Measurements from ENCODE around the gene ARHGAP24. TPM values are rescaled to one million over a fixed set of nuclear protein-coding genes. Genes with fewer than 3 reads are reported as not detected.

The ARHGAP24 gene
- total and polyA plus RNA-seq, 8 donors = 10.5 to 34.7 (median 17.1) TPM

DNA sequence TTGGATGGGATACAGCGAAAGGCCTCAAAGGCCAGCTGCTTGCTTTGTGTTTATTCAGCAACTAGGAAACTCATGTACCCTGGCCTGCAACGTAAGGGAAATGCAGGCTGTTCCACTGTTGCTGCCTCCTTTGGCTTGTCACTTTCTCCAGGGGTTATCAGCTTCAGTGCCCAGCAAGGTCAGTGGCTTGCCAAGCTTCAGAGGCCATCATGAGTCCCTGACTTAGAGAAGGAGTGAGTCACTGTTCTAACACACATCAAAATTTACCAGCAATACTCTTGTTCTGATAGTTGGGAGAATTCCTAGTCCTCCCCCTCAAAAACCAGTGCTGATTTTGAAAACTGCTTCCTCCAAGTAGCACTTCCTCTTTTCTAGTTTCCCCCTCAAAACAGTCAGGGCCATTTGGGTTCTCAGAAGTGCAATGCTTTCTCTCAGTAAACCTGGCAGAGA lies 250.8 kb downstream of the ARHGAP24 start:
- TF ChIP-seq, protein P1, sequence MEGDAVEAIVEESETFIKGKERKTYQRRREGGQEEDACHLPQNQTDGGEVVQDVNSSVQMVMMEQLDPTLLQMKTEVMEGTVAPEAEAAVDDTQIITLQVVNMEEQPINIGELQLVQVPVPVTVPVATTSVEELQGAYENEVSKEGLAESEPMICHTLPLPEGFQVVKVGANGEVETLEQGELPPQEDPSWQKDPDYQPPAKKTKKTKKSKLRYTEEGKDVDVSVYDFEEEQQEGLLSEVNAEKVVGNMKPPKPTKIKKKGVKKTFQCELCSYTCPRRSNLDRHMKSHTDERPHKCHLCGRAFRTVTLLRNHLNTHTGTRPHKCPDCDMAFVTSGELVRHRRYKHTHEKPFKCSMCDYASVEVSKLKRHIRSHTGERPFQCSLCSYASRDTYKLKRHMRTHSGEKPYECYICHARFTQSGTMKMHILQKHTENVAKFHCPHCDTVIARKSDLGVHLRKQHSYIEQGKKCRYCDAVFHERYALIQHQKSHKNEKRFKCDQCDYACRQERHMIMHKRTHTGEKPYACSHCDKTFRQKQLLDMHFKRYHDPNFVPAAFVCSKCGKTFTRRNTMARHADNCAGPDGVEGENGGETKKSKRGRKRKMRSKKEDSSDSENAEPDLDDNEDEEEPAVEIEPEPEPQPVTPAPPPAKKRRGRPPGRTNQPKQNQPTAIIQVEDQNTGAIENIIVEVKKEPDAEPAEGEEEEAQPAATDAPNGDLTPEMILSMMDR (IDR thresholded peaks at IDR 0.05) = no peak

DNA sequence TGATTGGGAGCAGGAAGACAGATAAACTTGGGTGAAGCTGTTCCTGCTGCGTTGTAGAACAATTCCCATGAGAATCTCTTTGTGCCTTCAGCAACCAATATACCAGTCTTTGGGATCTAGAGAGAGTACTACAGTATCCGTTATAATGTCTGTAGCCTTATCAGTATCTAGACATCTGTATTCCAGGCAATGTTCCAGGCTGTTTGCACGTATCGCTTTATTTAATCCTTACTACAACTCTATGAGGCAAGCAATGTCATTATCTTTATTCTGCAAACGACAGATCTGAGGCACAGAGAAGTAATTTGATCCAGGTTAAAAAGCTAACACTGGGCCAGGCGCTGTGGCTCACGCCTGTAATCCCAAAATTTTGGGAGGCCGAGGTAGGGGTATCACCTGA lies 251.6 kb downstream of the ARHGAP24 start:
- DNase-seq (no peak), ATAC-seq (peak; percentile 34 to 44 (median 42)), FAIRE-seq (no peak)
- no peaks in the 10 kb centered on the region for H3K27me3 ChIP-seq
- intact Hi-C loops (cut with DNase I) = no loop called here
- peak overlapping the region in 3 of 4 donors; percentile 9 to 84 (median 79) for H3K27ac ChIP-seq
- H3K4me3 ChIP-seq = no peak overlapping the region
- no peaks in the 10 kb centered on the region for H3K9me3 ChIP-seq
- H3K4me1 ChIP-seq = peaks cover 11 to 33% (median 21%) of the 10 kb centered on the region in 3 donors
- no peaks in the 10 kb centered on the region for H3K36me3 ChIP-seq
- 49 to 52% methylated on average over 8 of the region's 8 CpGs for WGBS, 2 donors
- TF ChIP-seq, protein P1 (IDR thresholded peaks at IDR 0.05) = no peak

More for the DNA sequence above, 250.8 kb downstream of the ARHGAP24 start:
- no peak overlapping the region for H3K4me3 ChIP-seq
- WGBS, 2 donors = 22 to 28% methylated on average over 2 of the region's 2 CpGs
- no peak for FAIRE-seq
- H3K4me1 ChIP-seq = peaks cover 11 to 32% (median 21%) of the 10 kb centered on the region in 3 donors
- H3K27me3 ChIP-seq = no peaks in the 10 kb centered on the region
- no peaks in the 10 kb centered on the region for H3K9me3 ChIP-seq
- H3K36me3 ChIP-seq = no peaks in the 10 kb centered on the region
- peak; percentile 94 to 99 (median 98) for ATAC-seq
- peak overlapping the region; percentile 9 to 84 (median 61) for H3K27ac ChIP-seq
- DNase-seq = peak in 5 of 6 donors; percentile 55 to 86 (median 85)
- intact Hi-C loops (cut with DNase I) = no loop called here

DNA sequence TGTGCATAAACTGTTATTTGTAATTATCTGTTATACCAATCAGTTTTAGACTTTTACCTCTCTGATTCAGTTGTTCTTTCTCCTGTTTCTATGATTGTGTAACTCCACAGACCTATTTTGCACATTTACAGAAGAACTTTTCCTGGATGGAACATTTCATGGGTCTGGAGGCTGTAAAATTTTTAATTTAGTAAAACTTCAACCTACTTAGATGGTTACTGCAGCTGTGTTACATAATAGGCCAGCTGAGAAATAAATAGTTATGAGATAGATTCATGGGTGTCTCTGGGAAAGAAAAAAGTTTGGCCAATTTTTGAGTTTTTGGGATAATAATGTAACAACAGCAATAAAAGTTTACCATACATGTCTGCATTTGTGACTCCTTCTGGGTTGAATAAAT lies 253.5 kb downstream of the ARHGAP24 start:
- H3K4me1 ChIP-seq = peaks cover 15 to 44% (median 21%) of the 10 kb centered on the region in 3 donors
- intact Hi-C loops (cut with DNase I) = no loop called here
- no peak overlapping the region for H3K4me3 ChIP-seq
- ATAC-seq = no peak
- H3K36me3 ChIP-seq = no peaks in the 10 kb centered on the region
- TF ChIP-seq, protein P1 (IDR thresholded peaks at IDR 0.05) = no peak
- H3K27ac ChIP-seq = peak overlapping the region in 2 of 4 donors; percentile 32 to 84
- no peaks in the 10 kb centered on the region for H3K27me3 ChIP-seq
- DNase-seq = no peak
- FAIRE-seq = no peak
- no peaks in the 10 kb centered on the region for H3K9me3 ChIP-seq

DNA sequence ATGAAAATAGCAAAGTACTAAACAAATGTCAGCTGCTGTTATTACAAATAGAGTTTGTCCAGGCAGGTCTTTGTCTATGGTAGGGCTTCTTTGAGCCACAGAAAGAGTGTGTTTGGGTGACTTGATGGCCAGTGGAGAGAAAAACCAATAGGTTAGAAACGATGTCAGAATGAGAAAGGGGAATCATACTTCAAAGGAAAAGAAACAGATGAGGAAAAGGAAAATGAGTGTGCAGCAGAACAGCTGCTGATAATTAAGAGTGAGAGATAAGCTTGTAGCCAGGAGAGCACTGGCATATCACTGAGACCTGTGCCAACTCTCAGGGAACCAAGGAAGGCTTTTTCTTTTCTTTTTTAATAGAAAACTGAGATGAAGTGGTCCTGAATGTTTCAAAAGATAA lies 257.2 kb downstream of the ARHGAP24 start:
- intact Hi-C loops (cut with DNase I) = no loop called here
- no peaks in the 10 kb centered on the region for H3K9me3 ChIP-seq
- H3K27ac ChIP-seq = peak overlapping the region in 2 of 4 donors; percentile 23 to 43
- H3K4me1 ChIP-seq = peaks cover 4 to 38% (median 7%) of the 10 kb centered on the region in 3 donors
- WGBS, 2 donors = 4 to 15% methylated on average over 1 of the region's 1 CpG
- TF ChIP-seq, protein P1 (IDR thresholded peaks at IDR 0.05) = no peak
- no peaks in the 10 kb centered on the region for H3K36me3 ChIP-seq
- FAIRE-seq (no peak), DNase-seq (no peak), ATAC-seq (peak in 3 of 4 donors; percentile 53 to 67 (median 58))
- H3K4me3 ChIP-seq = no peak overlapping the region
- no peaks in the 10 kb centered on the region for H3K27me3 ChIP-seq

DNA sequence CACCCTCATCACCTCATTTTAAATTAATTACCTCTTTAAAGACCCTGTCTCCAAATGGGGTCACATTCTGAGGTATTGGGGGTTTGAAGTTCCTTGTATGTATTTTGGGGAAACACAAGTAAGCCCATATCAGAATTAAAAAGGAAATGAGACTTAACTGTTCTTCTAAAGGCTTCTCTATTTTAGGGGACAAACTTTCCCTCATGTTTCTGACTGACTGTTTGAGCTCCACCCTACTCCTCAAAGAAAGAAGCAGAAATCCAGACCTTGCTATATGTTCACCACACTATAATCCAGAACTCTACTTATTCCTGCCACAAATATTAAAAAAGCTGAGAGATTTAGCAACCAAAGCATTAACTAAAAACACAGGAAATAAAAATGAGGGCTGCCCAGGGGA lies 258.8 kb downstream of the ARHGAP24 start:
- Histone ChIP-seq H3K4me3 (no peak overlapping the region), H3K4me1 (peaks cover 4 to 30% (median 7%) of the 10 kb centered on the region in 3 donors), H3K27ac (peak overlapping the region in 2 of 4 donors; percentile 7 to 70), H3K36me3 (no peaks in the 10 kb centered on the region), H3K27me3 (no peaks in the 10 kb centered on the region), H3K9me3 (no peaks in the 10 kb centered on the region)
- ATAC-seq (peak in 1 of 4 donors; percentile 28), FAIRE-seq (no peak), DNase-seq (no peak)
- TF ChIP-seq, protein P1 (IDR thresholded peaks at IDR 0.05) = no peak
- intact Hi-C loops (cut with DNase I) = no loop called here
